Measurements from ENCODE around the gene SLX4IP.

SLX4IP gene

GRCh38 chr20:10521836-10522235 is 86.7 kb downstream of the SLX4IP start:
- DNase-seq (ENCODE audit: low spot score) = no peak

GRCh38 chr20:10522328-10522727 is 87.2 kb downstream of the SLX4IP start:
- no peak for DNase-seq (ENCODE audit: low spot score)

- no peak for DNase-seq (ENCODE audit: low spot score)
Measured at GRCh38 chr20:10523443-10523842, 88.3 kb downstream of the SLX4IP start.

DNA sequence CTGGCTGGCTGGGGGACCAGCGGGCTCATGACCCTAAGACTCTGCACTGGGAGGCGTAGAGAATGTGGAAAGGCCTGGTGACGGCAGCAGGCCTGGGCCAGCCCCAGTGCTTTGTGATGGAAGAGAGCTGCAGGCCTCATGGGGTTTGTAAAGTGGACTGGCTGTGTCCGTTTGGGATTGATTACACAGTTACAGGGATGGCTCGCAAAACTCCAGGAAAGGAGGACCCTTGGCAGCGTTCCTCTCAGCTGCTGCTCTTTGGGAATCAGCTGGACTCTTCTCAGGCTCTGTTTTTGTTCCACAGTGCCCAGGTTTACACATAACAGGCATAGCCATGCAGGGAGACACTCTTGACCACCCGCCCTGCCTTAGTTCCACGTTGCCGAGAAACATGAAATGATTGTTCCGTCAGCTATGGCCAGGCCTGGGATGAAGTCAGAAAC is 89.0 kb downstream of the SLX4IP start:
- no peak for DNase-seq (ENCODE audit: low spot score)

DNA sequence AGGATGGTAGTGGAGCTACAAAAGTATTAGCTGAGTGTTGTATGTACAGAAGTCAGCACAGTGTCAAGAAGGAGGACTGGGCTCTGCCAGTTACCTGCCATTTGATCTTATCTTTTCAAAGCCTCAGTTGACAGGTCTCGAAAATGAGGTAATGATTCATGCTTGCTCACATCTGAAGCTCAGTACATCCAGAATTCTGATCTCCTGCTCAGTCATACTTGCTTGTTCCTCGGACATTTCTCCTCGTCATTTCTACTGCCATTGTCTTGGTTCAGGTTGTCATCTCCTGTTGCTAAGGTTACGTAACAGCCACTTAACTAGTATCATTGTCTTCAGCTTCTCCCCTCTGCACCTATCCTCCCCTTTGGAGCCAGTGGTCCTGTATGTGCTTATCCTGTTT is 89.5 kb downstream of the SLX4IP start:
- no peak for DNase-seq (ENCODE audit: low spot score)

DNA sequence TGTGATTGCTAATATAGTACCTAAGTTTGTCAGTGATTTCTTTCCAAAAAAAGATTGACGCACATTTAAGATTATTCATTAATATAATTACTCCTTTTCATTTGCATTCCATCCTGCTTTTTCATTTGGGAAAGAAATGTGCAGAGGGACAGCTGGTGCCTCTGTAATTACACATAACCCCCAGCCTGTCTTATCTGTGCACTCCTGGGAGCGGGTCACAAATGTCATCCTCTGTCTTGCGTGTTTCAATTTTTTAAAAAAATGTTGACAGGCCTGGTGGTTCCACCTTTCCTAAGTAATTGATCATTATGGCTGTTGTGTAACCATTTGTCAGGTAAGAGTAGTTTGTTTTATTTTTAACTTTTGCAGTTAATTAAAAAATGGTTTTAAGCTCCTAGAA is 92.7 kb downstream of the SLX4IP start:
- DNase-seq (ENCODE audit: low spot score) = no peak

DNA sequence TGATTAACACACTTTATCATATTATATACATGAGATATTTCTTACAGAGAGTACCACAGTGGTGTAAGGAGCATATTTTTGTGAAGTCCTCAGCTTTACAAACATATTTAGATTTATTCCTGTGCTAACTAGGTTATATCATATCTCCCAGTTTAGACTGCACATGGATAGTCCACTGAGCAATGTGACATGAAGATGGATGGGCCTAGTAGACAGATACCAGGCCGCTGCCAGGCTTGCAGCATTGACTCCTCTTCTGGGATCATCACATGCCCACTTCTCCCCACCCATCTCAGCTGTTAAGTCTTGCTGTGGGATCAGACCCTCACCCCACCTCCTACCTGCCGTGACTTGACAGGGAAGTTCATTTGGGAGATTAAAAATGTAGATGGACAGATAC is 95.8 kb downstream of the SLX4IP start:
- DNase-seq (ENCODE audit: low spot score) = no peak

GRCh38 chr20:10531848-10532247 is 96.7 kb downstream of the SLX4IP start:
- no peak for DNase-seq (ENCODE audit: low spot score)

GRCh38 chr20:10532361-10532760 is 97.3 kb downstream of the SLX4IP start:
- no peak for DNase-seq (ENCODE audit: low spot score)

- no peak for DNase-seq (ENCODE audit: low spot score)
Measured at GRCh38 chr20:10536531-10536930, 101.4 kb downstream of the SLX4IP start.

- DNase-seq (ENCODE audit: low spot score) = no peak
Measured at GRCh38 chr20:10537850-10538480, 102.9 kb downstream of the SLX4IP start.

DNA sequence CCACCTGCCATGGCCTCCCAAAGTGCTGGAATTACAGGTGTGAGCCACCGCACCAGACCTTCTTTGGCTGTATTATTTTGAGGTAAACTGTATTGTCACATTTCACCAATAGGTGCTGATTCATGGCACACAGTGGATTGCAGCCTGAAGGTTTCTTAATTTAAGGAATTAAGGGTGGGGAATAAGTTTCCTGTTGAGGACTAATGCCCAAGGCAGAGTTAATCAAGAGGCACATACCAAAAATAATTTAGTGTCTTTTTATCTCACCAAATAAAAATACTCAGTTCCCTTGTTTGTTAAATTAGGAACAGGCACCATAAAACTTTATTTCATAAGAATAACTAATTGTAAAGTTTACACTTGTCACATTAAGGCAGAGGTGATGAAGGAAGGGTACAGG is 103.7 kb downstream of the SLX4IP start:
- DNase-seq (ENCODE audit: low spot score) = no peak

DNA sequence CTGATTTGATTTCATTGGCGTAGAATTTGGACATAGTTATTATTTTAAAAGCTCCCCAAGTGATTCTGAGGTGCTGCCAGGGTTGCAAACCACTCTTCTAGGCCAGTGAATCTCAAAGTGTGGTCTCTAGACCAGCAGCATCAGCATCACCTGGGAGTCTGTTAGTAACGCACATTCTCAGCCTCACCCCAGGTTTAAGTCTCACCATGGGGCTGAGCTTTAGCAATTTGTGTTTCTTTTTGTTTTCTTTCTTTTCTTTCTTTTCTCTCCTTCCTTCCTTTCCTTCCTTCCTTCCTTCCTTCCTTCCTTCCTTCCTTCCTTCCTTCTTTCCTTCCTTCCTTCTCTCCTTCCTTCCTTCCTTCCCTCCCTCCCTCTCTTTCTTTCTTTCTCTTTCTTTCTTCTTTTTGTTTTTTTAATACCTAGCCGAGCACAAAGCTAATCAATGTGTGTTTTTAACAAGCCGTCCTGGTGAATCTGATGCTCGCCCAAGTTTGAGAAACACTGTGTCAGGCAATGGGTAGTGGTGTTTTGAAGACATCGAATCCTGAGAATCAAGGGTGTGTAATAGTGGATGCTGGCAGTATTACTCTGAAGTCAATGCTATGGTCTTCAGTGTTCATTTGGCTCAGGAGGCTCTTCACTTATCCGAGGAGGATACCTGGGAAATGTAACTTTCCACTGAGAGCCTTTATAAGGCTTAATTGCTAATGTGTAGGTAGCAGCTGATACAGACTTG is 104.9 kb downstream of the SLX4IP start:
- DNase-seq (ENCODE audit: low spot score) = no peak

- DNase-seq (ENCODE audit: low spot score) = no peak
Measured at GRCh38 chr20:10540636-10541493, 105.8 kb downstream of the SLX4IP start.

DNA sequence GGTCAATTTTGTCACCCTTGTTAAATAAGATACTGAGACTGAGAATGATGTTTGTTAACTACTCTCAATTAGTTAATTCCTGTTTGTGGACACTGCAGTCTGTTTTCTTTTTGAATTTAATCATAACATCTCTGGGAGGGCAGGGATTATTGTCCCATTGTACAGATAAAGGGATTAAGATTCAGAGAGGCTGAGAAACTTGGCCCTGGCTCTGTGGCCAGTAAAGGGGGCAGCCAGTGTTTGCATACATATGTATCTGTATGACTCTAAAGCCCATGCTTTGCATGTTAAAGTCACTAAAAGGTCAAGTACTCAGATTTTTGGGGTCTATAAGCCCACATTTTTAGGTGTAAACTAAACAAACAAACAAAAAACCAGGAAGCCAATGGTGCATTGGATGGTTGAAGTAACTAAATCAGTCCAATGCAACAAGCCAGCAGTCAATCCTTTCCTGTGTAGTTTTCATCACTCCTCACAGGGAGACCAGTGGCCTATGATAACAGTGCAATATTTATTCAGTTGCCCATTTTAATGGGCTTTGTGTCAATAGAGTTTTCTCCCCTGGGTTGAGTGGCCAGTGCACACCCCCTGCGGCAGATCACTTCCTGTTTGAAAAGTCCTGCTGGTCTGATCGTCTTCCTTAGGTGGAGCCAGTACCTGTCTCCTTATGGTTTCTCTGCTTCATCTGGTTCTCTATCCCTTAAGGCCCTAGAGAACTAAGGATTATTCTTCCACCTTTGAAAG is 106.7 kb downstream of the SLX4IP start:
- DNase-seq (ENCODE audit: low spot score) = no peak

GRCh38 chr20:10542442-10542841 is 107.3 kb downstream of the SLX4IP start:
- DNase-seq (ENCODE audit: low spot score) = no peak

DNA sequence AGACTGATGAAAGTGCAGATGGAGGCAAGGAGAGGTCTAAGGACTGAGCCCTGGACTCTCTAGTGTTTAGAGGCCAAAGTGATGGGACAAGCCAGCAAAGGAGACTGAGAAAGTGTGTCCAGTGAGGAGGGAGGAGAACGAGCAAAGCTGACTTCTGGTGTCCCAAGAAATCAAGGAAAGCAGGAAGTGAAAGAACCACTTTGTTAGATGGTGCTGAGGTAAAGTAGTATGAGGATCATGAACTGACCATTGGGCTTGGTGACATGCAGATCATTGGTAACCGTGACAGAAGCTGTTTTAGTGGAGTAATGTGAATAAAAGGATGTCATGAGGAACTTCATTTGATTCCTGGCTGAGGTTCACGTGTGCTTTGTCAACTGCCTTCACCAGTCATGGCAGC is 108.4 kb downstream of the SLX4IP start:
- no peak for DNase-seq (ENCODE audit: low spot score)

DNA sequence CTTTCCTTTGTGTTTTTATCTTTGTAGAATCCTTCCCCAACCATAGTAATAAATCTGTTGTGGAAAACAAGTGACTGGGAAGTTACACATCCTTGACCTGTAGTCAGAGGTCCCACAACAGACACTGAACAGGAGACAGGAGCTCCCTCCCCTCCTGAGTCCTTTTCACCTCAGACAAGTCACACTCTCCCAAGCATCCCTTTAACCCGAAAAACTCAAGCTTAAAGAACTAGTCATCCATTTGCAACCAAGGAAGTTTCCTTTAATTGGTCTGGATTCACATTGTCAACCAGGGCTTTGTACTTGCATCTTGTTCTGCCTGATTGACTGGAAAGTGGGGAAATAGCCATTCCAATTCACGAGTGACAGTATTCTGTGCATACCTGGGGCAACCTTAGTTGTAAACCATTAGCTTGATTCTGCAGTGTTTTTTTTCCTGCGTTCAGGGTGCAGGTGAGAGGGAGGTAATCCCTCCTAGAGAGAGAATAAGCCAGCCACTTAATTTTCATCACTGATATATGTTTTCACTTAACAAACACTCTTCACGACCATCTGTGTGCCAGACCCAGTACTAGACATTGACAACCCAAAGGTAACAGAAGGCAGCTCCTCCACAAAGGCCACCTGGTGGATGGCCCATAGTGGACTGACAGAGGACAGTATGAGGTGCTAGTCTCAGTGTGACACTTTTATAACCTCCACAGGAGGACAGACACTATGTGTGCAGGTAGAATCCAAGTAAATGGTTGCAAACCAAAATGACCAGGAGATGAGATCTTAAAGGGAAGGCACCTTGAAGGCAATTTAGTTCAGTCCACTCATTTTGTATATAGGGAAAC is 112.4 kb downstream of the SLX4IP start:
- no peak for DNase-seq (ENCODE audit: low spot score)

DNA sequence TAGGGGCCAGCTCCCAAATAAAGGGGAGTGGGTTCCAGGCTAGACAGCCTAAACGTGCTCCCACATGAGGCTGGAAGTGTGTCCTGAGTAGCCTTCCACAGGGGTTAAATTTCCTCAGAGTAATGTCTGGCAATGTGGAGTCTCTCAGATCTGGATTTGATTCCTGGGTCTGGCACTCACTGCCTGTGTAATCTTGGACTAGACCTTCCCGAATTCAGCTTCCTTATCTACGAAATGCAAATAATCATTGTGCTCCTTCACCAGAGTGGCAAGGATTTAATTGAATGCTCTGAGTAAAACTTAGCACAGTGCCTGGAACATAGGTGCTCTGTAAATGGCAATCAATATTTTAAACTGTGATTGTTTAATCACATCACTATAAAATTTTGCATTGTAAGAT is 114.4 kb downstream of the SLX4IP start:
- no peak for DNase-seq (ENCODE audit: low spot score)

GRCh38 chr20:10550204-10551118 is 115.4 kb downstream of the SLX4IP start:
- no peak for DNase-seq (ENCODE audit: low spot score)
